HL-60/S4 (cell line): ENCODE measurements around the gene MVK.

ENCODE experiments used
- in situ Hi-C: fragments of 300-500 bp; cut with MboI; formaldehyde crosslinking; loops from 2 replicates; pipeline ENCODE4 v1.14.3; 2022; ENCODE audit warnings: low sequenced_read_pairs

The MVK gene

GRCh38 chr12:109573029-109573913, at the start of gene MVK, which contains the start of gene MMAB:
MVK (plus strand) TSS chr12:109573794; CDS start chr12:109574823, 1,029 bp downstream.
MMAB (minus strand) TSS chr12:109573504; CDS start chr12:109573480, 24 bp downstream.
- in situ Hi-C loops: no loop called here

GRCh38 chr12:109524466-109525278, 48.9 kb upstream of the MVK start:
- in situ Hi-C loops: no loop called here

- in situ Hi-C loops: no loop called here
Measured at GRCh38 chr12:109525279-109525585, 48.4 kb upstream of the MVK start.

- in situ Hi-C loops: no loop called here
Measured at GRCh38 chr12:109527489-109528123, 46.0 kb upstream of the MVK start.

DNA sequence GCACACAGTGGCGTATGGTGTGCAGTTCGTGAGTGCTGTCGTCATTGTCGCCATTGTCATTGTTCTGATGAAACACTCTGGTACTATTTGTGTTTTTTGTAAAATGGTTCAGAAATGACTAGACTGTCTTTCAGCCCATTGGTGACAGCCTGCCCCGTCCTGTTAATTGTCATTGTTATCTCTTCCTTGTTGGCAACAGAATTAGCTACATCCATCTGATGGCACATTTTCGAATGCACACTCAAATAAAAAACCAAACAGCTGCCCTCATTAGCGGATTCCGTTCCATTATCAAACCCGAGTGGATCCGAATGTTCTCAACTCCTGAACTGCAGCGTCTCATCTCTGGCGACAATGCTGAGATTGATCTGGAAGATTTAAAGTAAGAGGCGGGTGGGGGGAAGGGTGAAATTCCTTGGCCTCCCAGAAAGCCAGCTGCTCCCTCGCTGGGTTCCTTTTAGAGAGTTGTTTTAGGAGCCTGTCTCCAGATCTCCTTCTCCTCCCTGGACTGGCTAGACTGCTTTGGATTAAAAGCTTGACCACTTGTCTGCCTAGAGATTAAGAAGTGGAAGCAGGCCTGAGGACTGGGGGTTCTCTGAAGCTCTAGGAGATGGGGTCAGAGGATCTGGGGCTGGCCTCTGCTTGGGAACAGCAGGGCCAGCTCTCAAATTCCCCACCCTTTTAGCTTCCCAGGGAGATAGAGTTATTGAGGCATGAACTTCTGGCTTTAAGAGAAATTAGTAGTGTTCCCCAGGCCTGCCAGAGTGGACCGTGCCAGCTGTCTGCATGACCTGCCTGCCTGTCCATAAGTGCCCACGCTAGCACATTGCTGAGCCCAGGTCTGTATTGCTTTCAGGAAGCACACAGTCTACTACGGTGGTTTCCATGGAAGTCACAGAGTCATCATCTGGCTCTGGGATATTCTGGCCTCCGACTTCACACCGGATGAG, 43.6 kb upstream of the MVK start:
- in situ Hi-C loops: no loop called here

GRCh38 chr12:109531411-109531810, 42.2 kb upstream of the MVK start:
- in situ Hi-C loops: no loop called here

DNA sequence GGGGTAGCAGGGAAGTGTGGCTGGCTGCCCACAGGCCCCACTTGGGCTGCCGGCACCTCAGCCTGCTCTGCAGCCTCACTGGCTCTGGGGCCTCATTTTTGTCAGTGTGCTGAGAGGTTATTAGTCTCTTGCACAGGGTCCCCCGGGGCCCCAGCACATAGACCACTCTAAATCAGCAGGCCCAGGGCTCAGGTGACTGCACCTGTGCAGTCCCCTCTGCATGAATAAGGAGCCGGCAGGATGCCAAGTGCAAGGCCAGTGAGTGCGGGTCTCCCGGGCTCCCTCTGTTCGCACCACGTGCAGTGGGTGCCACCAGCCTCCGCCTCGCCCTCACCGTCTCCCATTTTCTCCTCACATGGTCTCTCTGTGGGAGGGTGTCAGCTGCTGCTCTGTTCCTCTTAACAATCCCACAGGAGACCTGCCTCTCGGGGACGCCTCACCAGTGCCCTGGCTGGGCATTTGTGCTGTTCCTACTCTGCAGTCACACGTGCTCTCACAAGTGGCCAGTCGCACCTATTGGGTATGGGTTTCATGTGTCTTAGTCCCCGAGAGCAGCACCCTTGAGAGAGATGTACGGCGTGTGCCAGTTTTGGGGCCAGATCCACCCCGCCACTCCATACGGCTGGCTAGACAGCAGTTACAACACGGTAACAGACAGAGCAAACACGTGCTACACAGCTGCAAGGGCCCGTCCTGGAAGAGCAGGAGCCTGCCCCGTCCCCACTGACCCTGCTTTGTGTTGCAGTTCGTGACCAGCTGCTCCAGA, 40.7 kb upstream of the MVK start:
- in situ Hi-C loops: no loop called here

DNA sequence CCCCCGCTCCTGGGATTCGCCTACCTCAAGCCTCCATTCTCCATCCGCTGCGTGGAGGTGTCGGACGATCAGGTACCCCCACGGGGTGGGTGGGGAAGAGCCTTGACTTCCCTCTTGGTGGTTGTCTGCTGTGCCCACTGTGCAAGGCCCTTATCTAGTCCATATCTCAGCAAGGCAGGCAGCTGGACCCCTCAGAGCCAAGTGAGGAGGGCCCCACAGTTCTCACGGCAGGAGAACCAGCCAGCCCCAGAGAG, 40.2 kb upstream of the MVK start:
- in situ Hi-C loops: no loop called here

DNA sequence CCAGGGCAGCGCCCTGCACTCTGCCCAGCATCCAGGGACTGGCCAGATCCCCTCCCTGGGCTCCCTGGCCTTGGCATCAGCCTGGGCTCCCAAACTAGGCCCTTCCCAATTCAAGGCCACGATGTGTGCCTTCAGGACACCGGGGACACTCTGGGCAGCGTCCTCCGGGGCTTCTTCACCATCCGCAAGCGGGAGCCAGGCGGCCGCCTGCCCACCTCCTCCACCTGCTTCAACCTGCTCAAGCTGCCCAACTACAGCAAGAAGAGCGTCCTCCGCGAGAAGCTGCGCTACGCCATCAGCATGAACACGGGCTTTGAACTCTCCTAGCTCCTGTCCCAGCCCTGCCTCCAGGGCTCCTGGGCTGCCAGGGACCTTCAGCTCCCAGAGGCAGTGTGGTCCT, 39.1 kb upstream of the MVK start:
- in situ Hi-C loops: no loop called here

DNA sequence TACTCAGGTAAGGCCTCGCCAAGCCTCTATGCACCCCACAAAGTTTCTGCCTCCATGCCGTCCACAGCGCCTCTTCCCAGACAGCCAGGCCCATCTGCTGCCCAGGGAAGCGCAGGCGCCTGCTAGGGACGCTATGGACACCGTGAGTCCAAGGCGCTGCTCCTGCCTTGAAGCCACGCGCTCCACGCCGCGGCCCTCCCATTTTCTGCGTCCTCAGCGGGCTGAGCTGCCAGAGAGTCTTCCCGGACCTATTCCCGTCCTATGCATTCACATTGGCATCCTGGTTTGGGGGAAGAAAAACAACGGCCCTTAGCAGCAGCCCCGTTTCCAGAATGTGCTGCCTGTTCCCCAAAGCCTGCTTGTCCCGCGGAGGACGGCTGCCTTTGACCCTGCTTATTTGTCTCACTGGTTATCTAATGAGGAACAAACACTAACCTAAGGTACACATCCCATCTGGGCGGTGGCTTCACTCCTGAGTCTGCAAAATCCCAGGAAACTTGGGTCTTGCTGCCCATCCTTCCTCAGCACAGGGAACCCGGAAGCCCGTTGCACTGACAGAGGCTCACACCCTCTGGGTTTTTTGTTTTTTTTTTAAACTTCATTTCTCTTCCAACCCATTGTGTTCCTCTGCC, 38.2 kb upstream of the MVK start:
- in situ Hi-C loops: no loop called here

DNA sequence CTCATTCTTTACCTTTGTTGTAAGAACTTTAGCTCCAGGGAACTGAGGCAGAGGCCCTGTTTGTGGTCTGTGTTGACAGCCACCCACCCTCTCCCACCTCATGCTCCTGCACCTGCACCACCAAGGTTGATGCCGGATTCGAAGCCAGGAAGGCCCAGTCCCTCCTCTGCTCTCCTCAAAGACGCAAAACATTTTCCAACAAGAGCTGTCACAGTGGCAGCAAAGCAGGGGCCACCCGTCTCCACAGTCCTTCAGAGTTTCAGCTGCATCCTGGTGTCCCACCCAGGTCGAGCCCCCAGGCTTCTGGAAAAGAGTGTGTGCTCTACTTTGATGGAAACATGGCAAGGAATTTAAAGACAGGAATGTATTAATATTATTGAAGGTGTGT, 37.7 kb upstream of the MVK start:
- in situ Hi-C loops: no loop called here

- in situ Hi-C loops: no loop called here
Measured at GRCh38 chr12:109537136-109537535, 36.5 kb upstream of the MVK start.

GRCh38 chr12:109538191-109538863, 35.3 kb upstream of the MVK start:
- in situ Hi-C loops: no loop called here

- in situ Hi-C loops: no loop called here
Measured at GRCh38 chr12:109539508-109539907, 34.1 kb upstream of the MVK start.

DNA sequence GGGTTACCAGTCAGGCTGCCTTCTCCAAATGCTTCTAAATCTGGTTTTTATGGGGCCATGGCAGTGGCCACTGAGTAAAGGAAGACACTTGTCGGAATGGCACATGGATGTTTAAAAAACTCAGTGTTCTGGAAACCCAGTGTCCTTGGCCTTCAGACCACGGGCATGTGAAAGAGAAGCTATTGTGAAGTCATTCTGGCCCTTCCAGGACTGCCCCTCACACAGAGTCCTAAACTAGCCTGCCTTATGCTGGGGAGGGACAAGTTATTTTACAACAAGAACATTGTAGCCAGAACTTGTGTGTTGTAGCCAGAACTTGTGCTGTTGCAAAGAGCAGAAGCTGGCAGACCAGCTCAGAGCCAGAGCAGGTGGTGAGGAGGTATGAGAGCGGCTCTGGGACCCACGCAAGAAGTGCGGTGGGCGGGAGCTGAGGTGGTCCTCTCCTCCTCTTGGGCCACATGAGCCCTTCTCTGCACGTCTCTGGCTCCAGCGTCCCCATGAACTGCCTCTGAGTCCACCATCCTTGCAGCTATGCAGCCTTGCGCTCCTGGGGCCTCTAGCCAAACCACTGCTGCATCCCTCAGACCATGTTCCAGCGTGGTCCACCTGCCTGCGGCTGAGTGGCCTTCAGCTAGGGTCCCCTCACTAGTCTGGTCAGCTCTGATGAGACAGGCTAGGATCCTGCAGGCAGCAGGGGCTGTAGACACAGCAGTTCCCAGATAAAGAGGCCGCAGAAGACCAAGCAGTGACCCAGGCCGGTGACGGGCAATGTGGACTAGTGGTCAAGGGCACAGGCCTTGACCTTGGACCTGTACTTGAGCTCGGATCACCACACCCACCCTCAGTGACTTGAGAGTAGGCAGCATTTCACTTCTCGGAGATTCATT, 32.8 kb upstream of the MVK start:
- in situ Hi-C loops: no loop called here

DNA sequence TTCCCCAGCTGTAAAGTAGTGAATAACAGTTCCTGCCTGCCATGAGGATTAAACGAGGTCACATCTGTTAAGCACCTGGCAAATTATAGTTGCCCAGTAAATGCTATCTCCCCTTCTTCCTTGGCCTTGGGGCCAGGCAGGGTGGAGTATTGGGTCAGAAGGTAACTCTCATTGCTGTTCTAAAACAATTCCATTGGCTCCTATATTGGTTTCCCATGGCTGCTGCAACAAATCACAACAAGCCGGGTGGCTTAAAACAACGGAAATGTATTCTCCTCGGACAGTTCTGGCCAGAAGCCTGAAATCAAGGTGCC, 32.2 kb upstream of the MVK start:
- in situ Hi-C loops: no loop called here

- in situ Hi-C loops: no loop called here
Measured at GRCh38 chr12:109542014-109542413, 31.6 kb upstream of the MVK start.

- in situ Hi-C loops: no loop called here
Measured at GRCh38 chr12:109542876-109543275, 30.7 kb upstream of the MVK start.
